HEK293 (cell line): ENCODE results near the gene IGIP.

Experiments used
- CTCF ChIA-PET: fragments of 350-600 bp; formaldehyde crosslinking; extraction: SDS; loops from one replicate; lab custom pipeline; 2021; ENCODE audit warnings: antibody characterized with exemption; lab: Yijun Ruan, JAX
- POLR2A ChIA-PET: fragments of 300-600 bp; formaldehyde crosslinking; extraction: SDS; loops from one replicate; lab custom pipeline; 2020; ENCODE audit warnings: antibody characterized with exemption, inconsistent platforms; lab: Yijun Ruan, JAX
- H3K27ac ChIP-seq: fragments of 200-500 bp; sonication (Bioruptor generic); 2 replicates; pipeline ENCODE4 v1.5.1; 2014; ENCODE audit warnings: low read depth, low read length, control low read depth, inconsistent platforms; ENCODE audit errors: extremely low read depth
- H3K36me3 ChIP-seq, 2 experiments: fragments of 200-500 bp in 1 of 2; sonication (Bioruptor generic) in 1 of 2; 1 replicate in 1 of 2; 2 replicates in 1 of 2; pipeline ENCODE4 v1.5.1; 2014 to 2017; ENCODE audit warnings: inconsistent platforms in 2 of 2, low read length in 2 of 2; ENCODE audit not compliant: control insufficient read depth in 2 of 2, insufficient read depth in 1 of 2
- H3K4me1 ChIP-seq: fragments of 200-500 bp; sonication (Bioruptor generic); 2 replicates; pipeline ENCODE4 v1.5.1; 2014; ENCODE audit warnings: mild to moderate bottlenecking, low read length, inconsistent platforms; ENCODE audit not compliant: control insufficient read depth, insufficient read depth
- H3K4me3 ChIP-seq: 2 replicates; pipeline ENCODE4 v1.5.1; 2011; ENCODE audit warnings: low read depth, mild to moderate bottlenecking, control low read depth, low read length, moderate library complexity
- H3K9me3 ChIP-seq: fragments of 200-500 bp; sonication (Bioruptor generic); 2 replicates; pipeline ENCODE4 v1.5.1; 2014; ENCODE audit warnings: low read depth, low read length, inconsistent platforms; ENCODE audit not compliant: control insufficient read depth, insufficient read depth
- REPIN1 ChIP-seq: fragments of 450-650 bp; formaldehyde crosslinking; IDR thresholded peaks from 2 replicates; pipeline ENCODE4 v1.5.1; 2017; ENCODE audit warnings: missing biosample characterization, missing genetic modification characterization, low read depth
- SCRT1 ChIP-seq: fragments of 450-650 bp; formaldehyde crosslinking; IDR thresholded peaks from 2 replicates; pipeline ENCODE4 v1.5.1; 2016; ENCODE audit warnings: missing biosample characterization, missing genetic modification characterization, borderline replicate concordance
- SP3 ChIP-seq: fragments of 450-650 bp; formaldehyde crosslinking; IDR thresholded peaks from 2 replicates; pipeline ENCODE4 v1.5.1; 2016; ENCODE audit warnings: missing biosample characterization, missing genetic modification characterization
- YY2 ChIP-seq: fragments of 450-650 bp; formaldehyde crosslinking; IDR thresholded peaks from 2 replicates; pipeline ENCODE4 v1.5.1; 2016; ENCODE audit warnings: missing biosample characterization, missing genetic modification characterization
- ZBTB48 ChIP-seq: fragments of 450-650 bp; formaldehyde crosslinking; IDR thresholded peaks from 2 replicates; pipeline ENCODE4 v1.5.1; 2016; ENCODE audit warnings: missing biosample characterization, missing genetic modification characterization
- ZFP3 ChIP-seq: fragments of 450-650 bp; formaldehyde crosslinking; IDR thresholded peaks from 2 replicates; pipeline ENCODE4 v1.5.1; 2016; ENCODE audit warnings: low read depth, missing biosample characterization, missing genetic modification characterization
- ZFP69B ChIP-seq: fragments of 450-650 bp; formaldehyde crosslinking; IDR thresholded peaks from 2 replicates; pipeline ENCODE4 v1.5.1; 2016; ENCODE audit warnings: missing biosample characterization, missing genetic modification characterization
- ZIC2 ChIP-seq: fragments of 450-650 bp; formaldehyde crosslinking; IDR thresholded peaks from 2 replicates; pipeline ENCODE4 v1.5.1; 2016; ENCODE audit warnings: missing biosample characterization, missing genetic modification characterization
- ZNF140 ChIP-seq: fragments of 450-650 bp; formaldehyde crosslinking; IDR thresholded peaks from 2 replicates; pipeline ENCODE4 v1.5.1; 2016; ENCODE audit warnings: missing biosample characterization, missing genetic modification characterization
- ZNF274 ChIP-seq, 2 experiments: fragments of 200-500 bp in 1 of 2; fragments of 450-650 bp in 1 of 2; sonication (Bioruptor generic) in 1 of 2; formaldehyde crosslinking in 1 of 2; IDR thresholded peaks; 2 replicates each; pipeline versions ENCODE4 v1.5.1 to v1.6.1; 2014 to 2016; ENCODE audit warnings: borderline replicate concordance in 1 of 2, inconsistent platforms in 1 of 2, low read length in 1 of 2, missing biosample characterization in 1 of 2, missing genetic modification characterization in 1 of 2
- ZNF302 ChIP-seq: fragments of 450-650 bp; formaldehyde crosslinking; IDR thresholded peaks from 2 replicates; pipeline ENCODE4 v1.5.1; 2016; ENCODE audit warnings: missing biosample characterization, missing genetic modification characterization, low read depth
- ZNF335 ChIP-seq: fragments of 450-650 bp; formaldehyde crosslinking; conservative IDR thresholded peaks from 2 replicates; pipeline ENCODE4 v1.5.1; 2016; ENCODE audit warnings: missing biosample characterization, missing genetic modification characterization
- ZNF416 ChIP-seq: fragments of 450-650 bp; formaldehyde crosslinking; IDR thresholded peaks from 2 replicates; pipeline ENCODE4 v1.5.1; 2016; ENCODE audit warnings: missing biosample characterization, missing genetic modification characterization
- ZNF473 ChIP-seq: fragments of 450-650 bp; formaldehyde crosslinking; IDR thresholded peaks from 2 replicates; pipeline ENCODE4 v1.5.1; 2017; ENCODE audit warnings: missing biosample characterization, missing genetic modification characterization
- ZNF514 ChIP-seq: fragments of 450-650 bp; formaldehyde crosslinking; IDR thresholded peaks from 2 replicates; pipeline ENCODE4 v1.5.1; 2016; ENCODE audit warnings: missing biosample characterization, missing genetic modification characterization
- ZNF610 ChIP-seq: fragments of 450-650 bp; formaldehyde crosslinking; IDR thresholded peaks from 2 replicates; pipeline ENCODE4 v1.5.1; 2016; ENCODE audit warnings: missing biosample characterization, missing genetic modification characterization, borderline replicate concordance
- ZNF626 ChIP-seq: fragments of 450-650 bp; sonication (Bioruptor Pico); formaldehyde crosslinking; IDR thresholded peaks from 2 replicates; pipeline ENCODE4 v1.5.1; 2018; ENCODE audit warnings: missing biosample characterization, missing genetic modification characterization, inconsistent platforms
- TF ChIP-seq, protein P1 (sequence below): fragments of 450-650 bp; formaldehyde crosslinking; IDR thresholded peaks from 2 replicates; pipeline ENCODE4 v1.5.1; 2016; ENCODE audit warnings: missing biosample characterization, missing genetic modification characterization
- TF ChIP-seq, protein P2 (sequence below): fragments of 450-650 bp; formaldehyde crosslinking; IDR thresholded peaks from 2 replicates; pipeline ENCODE4 v1.5.1; 2017; ENCODE audit warnings: missing biosample characterization, missing genetic modification characterization
- TF ChIP-seq, protein P3 (sequence below): fragments of 450-650 bp; formaldehyde crosslinking; IDR thresholded peaks from 2 replicates; pipeline ENCODE4 v1.5.1; 2016; ENCODE audit warnings: missing biosample characterization, missing genetic modification characterization
- TF ChIP-seq, protein P4 (sequence below): fragments of 450-650 bp; formaldehyde crosslinking; IDR thresholded peaks from 2 replicates; pipeline ENCODE4 v1.5.1; 2016; ENCODE audit warnings: missing biosample characterization, missing genetic modification characterization
- TF ChIP-seq, protein P5 (sequence below): fragments of 450-650 bp; formaldehyde crosslinking; IDR thresholded peaks from 2 replicates; pipeline ENCODE4 v1.5.1; 2016; ENCODE audit warnings: missing biosample characterization, missing genetic modification characterization

The IGIP gene

DNA sequence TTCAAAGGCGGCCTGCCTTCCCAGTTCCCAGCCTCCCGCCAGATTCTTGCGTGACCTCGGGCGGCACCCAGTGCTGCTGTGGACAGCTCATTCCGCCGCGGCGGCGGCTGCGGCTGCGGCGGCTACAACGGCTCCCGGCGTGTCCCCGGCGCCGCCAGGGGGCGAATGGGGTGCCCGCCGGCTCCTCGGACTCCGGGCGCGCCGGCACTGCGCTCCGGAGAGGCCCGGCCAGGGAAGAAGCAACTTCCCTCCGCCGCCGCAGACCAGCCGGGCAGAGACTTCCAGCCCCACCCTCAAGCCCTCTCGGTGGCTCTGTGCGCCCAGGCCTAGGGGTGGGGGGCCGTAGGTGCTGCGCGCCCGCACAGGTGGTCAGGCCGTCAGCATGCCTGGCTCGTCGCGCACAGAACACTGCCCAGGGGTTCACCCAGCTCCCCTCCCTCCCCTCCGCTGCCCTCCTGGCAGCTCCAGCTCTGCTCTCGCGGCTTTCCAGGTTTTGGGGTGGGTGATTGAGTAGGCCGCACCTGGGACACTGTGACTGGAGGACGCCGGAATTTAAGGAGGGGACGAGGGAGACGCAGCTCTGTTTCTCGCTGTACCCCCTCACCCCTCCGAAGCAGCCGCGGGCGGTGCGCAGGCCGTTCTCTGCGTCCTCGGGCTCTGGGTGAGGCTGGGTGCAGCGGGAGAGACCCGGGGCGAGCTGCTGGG, 20.2 kb downstream of the IGIP start (continued):
- TF ChIP-seq, protein P1, sequence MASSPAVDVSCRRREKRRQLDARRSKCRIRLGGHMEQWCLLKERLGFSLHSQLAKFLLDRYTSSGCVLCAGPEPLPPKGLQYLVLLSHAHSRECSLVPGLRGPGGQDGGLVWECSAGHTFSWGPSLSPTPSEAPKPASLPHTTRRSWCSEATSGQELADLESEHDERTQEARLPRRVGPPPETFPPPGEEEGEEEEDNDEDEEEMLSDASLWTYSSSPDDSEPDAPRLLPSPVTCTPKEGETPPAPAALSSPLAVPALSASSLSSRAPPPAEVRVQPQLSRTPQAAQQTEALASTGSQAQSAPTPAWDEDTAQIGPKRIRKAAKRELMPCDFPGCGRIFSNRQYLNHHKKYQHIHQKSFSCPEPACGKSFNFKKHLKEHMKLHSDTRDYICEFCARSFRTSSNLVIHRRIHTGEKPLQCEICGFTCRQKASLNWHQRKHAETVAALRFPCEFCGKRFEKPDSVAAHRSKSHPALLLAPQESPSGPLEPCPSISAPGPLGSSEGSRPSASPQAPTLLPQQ = no peak
- TF ChIP-seq SCRT1 (no peak), ZNF514 (tag by site-specific recombination) (no peak)
- TF ChIP-seq, all 188 proteins: peak for 0

DNA sequence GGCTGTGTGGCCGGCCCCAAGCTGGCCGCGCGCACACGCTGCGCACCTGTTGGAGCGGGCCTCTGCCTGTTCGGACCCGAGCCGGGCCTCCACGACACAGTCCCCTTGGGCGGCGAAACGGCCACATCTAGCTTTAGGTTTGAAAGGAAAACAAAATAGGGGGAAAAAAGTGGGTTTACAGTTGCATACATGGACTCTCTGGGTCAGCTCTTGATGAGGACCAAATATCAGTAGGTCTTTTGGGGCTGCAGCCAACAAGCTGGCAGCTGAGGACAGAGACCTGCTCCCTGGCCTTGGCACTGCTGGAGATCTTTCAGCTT, 20.7 kb downstream of the IGIP start:
- Histone ChIP-seq H3K27ac (no peak overlapping the region), H3K4me3 (no peak overlapping the region)
- TF ChIP-seq ZNF473 (tag by site-specific recombination) = no peak
- TF ChIP-seq, protein P2, sequence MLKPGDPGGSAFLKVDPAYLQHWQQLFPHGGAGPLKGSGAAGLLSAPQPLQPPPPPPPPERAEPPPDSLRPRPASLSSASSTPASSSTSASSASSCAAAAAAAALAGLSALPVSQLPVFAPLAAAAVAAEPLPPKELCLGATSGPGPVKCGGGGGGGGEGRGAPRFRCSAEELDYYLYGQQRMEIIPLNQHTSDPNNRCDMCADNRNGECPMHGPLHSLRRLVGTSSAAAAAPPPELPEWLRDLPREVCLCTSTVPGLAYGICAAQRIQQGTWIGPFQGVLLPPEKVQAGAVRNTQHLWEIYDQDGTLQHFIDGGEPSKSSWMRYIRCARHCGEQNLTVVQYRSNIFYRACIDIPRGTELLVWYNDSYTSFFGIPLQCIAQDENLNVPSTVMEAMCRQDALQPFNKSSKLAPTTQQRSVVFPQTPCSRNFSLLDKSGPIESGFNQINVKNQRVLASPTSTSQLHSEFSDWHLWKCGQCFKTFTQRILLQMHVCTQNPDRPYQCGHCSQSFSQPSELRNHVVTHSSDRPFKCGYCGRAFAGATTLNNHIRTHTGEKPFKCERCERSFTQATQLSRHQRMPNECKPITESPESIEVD (tag by site-specific recombination) = no peak
- TF ChIP-seq, all 188 proteins: peak for 0
- CTCF ChIA-PET = interaction anchor here (0.7 to 10.4 kb wide), 12 partner anchors 9 to 360 kb away, joined by 3 to 109 read pairs (median 14); partner anchors contain the start of gene PURA
- Histone ChIP-seq H3K4me1 (no peaks in the 10 kb centered on the region; the same call in 1 of the 2 replicates), H3K9me3 (no peaks in the 10 kb centered on the region), H3K36me3 (no peaks in the 10 kb centered on the region)
- POLR2A ChIA-PET = interaction anchor here (0.7 kb wide), 1 partner anchor 28 kb away, joined by 5 read pairs; no protein-coding TSS in a partner anchor

DNA sequence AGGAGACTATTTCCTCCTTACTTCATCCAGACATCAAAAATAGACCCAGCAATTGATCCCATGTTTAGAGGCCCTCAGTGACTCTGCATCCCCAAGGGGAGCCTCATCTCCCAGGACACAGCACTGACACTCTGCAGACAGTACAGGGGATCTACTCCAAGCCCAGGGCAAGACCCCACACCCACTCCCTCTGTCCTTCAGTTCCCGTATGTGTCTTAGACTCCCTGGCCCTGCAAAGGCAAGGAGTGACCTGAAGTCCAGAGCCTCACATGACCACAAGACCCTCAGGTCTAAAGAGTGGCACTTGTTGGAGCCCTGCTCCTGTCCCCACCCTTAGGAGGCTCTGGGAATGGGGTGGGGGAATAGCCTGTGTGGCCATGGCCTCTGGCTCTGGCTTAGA, 21.7 kb downstream of the IGIP start:
- Histone ChIP-seq H3K9me3 (no peaks in the 10 kb centered on the region), H3K27ac (no peak overlapping the region), H3K36me3 (no peaks in the 10 kb centered on the region), H3K4me1 (no peaks in the 10 kb centered on the region; the same call in 1 of the 2 replicates), H3K4me3 (no peak overlapping the region)
- TF ChIP-seq ZNF302 = no peak
- POLR2A ChIA-PET = no interaction called here
- CTCF ChIA-PET = interaction anchor here (0.7 to 10.4 kb wide), 5 partner anchors 8 to 73 kb away, joined by 3 to 109 read pairs (median 3); no protein-coding TSS in a partner anchor

DNA sequence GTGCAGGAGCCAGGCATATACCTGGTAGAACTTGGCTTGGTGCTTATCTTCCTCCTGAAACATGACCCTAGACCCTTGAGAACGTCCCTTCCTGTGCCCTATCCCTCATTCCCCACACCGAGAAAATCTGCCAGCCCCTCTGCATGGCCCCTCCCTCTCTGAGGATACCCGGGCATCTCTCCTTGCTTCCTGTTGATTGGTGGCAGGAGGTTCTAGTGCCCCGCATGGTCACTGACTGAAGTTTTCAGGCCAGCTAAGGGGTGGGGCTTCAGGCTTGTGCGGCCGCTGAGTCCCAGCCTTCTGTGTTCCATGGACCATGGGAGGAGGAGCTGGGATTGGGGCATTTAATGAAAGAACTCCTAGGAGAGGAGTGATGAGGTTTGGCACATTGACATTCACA, 22.8 kb downstream of the IGIP start:
- ChIA-PET CTCF (interaction anchor here (0.8 to 10.4 kb wide), 3 partner anchors 7 to 74 kb away, joined by 3 to 109 read pairs (median 52); no protein-coding TSS in a partner anchor), POLR2A (no interaction called here)
- H3K4me1 ChIP-seq = no peaks in the 10 kb centered on the region; the same call in 1 of the 2 replicates
- H3K36me3 ChIP-seq = no peaks in the 10 kb centered on the region
- H3K27ac ChIP-seq = no peak overlapping the region
- H3K4me3 ChIP-seq = no peak overlapping the region
- H3K9me3 ChIP-seq = no peaks in the 10 kb centered on the region
- TF ChIP-seq ZNF610 (tag by site-specific recombination) (no peak), ZNF274 (IDR thresholded peaks at IDR 0.05; ENCODE audit: low read length) (no peak), ZNF274 (tag by site-specific recombination; IDR thresholded peaks at IDR 0.05; ENCODE audit: borderline replicate concordance) (no peak), ZNF626 (tag by site-specific recombination) (no peak), REPIN1 (tag by site-specific recombination) (no peak), ZNF416 (tag by site-specific recombination) (no peak), ZNF335 (tag by site-specific recombination) (peak; percentile 62), ZBTB48 (tag by site-specific recombination) (no peak), SP3 (tag by site-specific recombination) (0 out of 2 replicates have a peak, but pooled peaks have one; percentile 23), ZIC2 (tag by site-specific recombination) (no peak), ZFP69B (tag by site-specific recombination) (no peak), ZNF140 (no peak), YY2 (tag by site-specific recombination) (no peak), ZFP3 (tag by site-specific recombination) (no peak)
- TF ChIP-seq, protein P3, sequence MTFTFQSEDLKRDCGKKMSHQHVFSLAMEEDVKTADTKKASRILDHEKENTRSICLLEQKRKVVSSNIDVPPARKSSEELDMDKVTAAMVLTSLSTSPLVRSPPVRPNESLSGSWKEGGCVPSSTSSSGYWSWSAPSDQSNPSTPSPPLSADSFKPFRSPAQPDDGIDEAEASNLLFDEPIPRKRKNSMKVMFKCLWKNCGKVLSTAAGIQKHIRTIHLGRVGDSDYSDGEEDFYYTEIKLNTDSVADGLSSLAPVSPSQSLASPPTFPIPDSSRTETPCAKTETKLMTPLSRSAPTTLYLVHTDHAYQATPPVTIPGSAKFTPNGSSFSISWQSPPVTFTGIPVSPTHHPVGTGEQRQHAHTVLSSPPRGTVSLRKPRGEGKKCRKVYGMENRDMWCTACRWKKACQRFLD = no peak
- TF ChIP-seq, protein P4, sequence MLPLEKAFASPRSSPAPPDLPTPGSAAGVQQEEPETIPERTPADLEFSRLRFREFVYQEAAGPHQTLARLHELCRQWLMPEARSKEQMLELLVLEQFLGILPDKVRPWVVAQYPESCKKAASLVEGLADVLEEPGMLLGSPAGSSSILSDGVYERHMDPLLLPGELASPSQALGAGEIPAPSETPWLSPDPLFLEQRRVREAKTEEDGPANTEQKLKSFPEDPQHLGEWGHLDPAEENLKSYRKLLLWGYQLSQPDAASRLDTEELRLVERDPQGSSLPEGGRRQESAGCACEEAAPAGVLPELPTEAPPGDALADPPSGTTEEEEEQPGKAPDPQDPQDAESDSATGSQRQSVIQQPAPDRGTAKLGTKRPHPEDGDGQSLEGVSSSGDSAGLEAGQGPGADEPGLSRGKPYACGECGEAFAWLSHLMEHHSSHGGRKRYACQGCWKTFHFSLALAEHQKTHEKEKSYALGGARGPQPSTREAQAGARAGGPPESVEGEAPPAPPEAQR = no peak
- TF ChIP-seq, protein P5, sequence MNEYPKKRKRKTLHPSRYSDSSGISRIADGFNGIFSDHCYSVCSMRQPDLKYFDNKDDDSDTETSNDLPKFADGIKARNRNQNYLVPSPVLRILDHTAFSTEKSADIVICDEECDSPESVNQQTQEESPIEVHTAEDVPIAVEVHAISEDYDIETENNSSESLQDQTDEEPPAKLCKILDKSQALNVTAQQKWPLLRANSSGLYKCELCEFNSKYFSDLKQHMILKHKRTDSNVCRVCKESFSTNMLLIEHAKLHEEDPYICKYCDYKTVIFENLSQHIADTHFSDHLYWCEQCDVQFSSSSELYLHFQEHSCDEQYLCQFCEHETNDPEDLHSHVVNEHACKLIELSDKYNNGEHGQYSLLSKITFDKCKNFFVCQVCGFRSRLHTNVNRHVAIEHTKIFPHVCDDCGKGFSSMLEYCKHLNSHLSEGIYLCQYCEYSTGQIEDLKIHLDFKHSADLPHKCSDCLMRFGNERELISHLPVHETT (tag by site-specific recombination) = no peak
